Neural progenitor cell (in vitro differentiated cells): Measurements from ENCODE around the gene INPP5F.
"Not testable (repeated sequence)": the region's sequence is repeated elsewhere in the genome, so short reads cannot be mapped to it uniquely, and the experiment has no call there.

Experiments used
- CTCF ChIP-seq: fragments of 200-600 bp; sonication (generic); IDR thresholded peaks from 2 replicates; pipeline ENCODE4 v1.5.1; 2017; ENCODE audit warnings: antibody characterized with exemption, mild to moderate bottlenecking
- EZH2 ChIP-seq: fragments of 200-600 bp; sonication (generic); IDR thresholded peaks from 2 replicates; pipeline ENCODE4 v1.6.1; 2017; ENCODE audit warnings: antibody characterized with exemption, mild to moderate bottlenecking, moderate library complexity
- EZH2phosphoT487 ChIP-seq: fragments of 200-600 bp; sonication (generic); IDR thresholded peaks from 2 replicates; pipeline ENCODE4 v1.6.1; 2017; ENCODE audit warnings: antibody characterized with exemption

GRCh38 chr10:119795101-119795500 lies 69.3 kb downstream of the INPP5F start:
- not testable (repeated sequence) for TF ChIP-seq CTCF, EZH2phosphoT487, EZH2
